GM18526 (cell line): ENCODE measurements around the gene GABBR2.

Experiments
- POLR2A ChIP-seq: IDR thresholded peaks from 3 replicates; pipeline ENCODE4 v1.6.1; 2011; ENCODE audit not compliant: insufficient read length; ENCODE audit errors: extremely low read depth

Gene GABBR2

GRCh38 chr9:98732091-98732490 lies 23.4 kb upstream of the GABBR2 start:
- TF ChIP-seq POLR2A, result no peak

DNA sequence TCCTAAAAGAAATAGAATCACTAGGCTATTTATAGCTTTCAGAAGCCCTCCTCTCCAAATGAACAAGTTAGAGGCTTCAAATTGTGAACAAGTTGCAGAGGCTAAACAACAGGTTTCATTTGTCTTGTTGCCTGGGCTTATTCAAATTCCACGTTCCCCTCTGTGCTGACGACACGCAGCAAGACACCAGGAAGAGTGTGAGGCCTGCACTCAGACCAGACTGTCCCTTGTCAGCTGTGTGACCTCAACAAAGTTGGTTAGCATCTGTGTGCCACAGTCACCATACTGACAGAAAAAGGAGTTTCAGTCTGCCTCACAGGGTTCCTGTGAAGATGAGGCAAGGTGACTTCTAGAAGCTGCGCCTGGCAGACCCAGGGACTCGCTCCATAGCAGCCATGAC lies 22.1 kb upstream of the GABBR2 start:
- no peak for TF ChIP-seq POLR2A

- no peak for TF ChIP-seq POLR2A
These were observed 19.8 kb upstream of the GABBR2 start for GRCh38 chr9:98728500-98728899.

GRCh38 chr9:98727428-98727827 lies 18.7 kb upstream of the GABBR2 start:
- no peak for TF ChIP-seq POLR2A

DNA sequence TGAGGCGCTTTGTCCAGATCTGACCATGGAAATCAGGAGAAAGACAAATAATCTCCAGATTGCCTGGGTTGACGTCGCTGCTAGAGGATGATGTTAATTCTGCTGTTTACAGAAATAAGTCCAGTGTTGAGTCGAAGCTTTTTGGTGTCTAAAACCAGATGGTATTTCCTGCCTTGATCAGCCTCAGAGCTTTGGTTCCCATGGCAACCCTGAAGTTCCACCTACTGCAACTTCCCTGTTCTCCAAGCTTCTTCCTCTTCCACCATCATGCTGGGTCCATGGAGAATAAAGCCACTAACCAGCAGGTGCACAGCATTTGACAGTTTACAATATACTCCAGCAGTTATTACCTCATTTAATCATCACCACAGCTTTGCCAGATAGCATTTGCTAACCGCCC lies 18.0 kb upstream of the GABBR2 start:
- no peak for TF ChIP-seq POLR2A

- TF ChIP-seq POLR2A, result no peak
These were observed 16.2 kb upstream of the GABBR2 start for GRCh38 chr9:98724810-98725530.

- no peak for TF ChIP-seq POLR2A
These were observed 12.9 kb upstream of the GABBR2 start for GRCh38 chr9:98721643-98722042.

DNA sequence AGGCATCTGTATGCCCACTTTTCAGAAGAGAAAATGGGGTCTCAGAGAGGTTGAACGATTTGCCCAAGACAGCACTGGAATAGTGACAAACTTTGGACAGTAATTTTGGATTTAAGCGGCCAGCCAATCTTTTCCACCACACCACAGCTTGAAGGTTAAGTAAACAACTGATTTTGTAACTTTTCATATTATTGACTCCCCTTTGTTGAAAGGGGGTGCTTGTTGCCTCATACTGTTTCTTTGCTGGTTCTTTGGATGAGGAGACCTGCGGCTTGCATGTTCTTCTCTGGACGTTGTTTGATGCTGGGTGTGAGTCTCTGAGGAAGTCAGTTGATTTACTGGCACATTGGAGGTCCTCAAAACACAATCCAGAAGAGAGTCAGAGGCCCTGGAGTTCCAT lies 11.7 kb upstream of the GABBR2 start:
- TF ChIP-seq POLR2A, result no peak

DNA sequence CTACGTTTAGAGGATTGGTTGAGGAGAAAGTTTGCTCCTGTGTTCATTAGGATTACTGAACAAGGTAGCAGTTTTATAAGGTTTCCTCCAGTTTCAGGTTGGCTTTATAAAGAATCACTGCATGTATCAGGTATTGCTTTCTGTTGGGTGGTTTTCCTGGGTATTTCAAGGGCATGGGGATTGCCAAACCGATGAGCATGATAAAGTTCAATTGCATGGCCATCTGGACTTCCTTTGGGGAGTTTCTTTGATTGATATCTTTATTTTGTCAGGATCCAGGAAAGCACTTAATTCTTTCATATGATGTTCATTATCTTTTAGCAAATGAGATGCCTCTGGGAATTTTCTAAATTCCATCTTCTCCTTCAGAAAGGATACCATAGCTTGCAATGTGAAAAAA lies 10.3 kb upstream of the GABBR2 start:
- no peak for TF ChIP-seq POLR2A

DNA sequence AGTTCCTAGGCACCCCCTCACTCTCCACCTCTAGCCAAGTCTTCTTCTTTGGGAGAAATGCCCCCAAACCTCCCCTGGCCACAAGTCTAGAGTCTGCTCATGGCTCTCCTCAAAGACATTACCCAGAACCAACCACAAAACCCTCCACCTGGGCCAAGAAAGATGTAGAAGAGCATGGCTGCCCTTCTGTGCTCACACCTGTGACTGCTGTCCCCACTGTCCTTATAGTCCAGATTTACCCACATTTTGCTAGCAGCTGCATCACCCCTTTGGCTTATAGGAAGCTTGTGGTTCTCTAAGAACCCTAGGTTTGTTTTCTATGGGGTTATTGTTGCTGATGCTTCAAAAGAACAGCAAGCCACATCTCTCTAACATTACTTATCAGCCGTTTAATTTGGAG lies 6.1 kb upstream of the GABBR2 start:
- TF ChIP-seq POLR2A, result no peak

DNA sequence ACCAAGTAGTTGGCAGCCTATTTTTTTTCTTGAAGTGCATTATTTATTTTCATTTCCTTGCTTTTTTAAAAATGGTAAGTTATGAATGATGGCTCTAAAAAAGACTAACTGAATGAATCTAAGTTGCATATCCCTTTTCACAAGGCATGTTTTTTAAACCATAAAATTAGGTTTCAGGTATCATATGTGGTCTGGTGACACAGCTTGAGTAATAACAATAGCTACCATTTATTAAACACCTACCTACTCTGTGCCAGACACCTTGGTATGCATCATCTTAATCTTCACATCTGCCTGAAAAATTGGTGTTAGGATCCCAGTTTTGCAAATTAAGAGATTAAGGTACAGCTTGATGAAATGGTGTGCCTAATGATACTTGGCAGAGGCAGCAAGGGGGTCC lies 4.3 kb upstream of the GABBR2 start:
- TF ChIP-seq POLR2A, result no peak

GRCh38 chr9:98709968-98710965 lies 1.5 kb upstream of the GABBR2 start:
- no peak for TF ChIP-seq POLR2A

DNA sequence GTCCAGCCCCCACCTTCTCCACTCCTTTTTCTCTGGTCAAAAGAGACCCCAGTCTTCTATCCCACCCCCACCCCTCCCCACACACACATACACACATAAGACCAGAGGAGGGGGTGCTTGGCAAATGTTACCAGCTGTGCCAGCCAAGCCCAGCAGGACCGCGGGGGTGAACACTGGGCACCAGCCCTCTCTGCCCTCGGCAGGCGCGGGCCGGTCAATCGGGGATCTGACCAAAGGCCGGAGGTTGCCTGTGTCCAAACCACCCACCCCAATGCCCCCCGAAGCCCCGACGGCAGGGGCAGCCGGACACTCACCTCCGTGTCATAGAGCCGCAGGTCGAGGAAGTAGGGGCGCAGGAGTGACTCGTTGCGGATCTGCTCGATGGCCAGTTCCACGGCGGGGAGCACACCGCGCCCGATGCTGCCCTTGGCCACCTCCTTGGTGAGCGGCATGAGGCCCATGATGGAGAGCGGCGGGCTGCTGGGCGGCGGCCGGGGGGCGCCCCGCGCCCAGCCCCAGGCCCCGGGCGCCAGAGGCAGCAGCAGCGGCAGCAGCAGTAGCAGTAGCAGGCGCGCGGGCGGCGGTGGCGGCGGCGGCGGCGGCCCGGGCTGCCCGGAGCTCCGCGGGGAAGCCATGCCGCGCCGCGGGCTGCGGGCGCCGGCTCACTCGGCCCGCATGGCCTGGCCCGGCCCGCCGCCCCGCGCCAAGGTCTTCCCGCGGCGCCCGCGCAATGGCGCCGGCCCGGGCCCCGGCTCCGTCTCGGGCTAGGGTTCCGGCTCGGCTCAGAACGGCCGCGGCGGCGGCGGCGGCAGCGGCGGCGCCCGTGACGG lies 417 bp downstream of the GABBR2 start:
- TF ChIP-seq POLR2A, result no peak

- no peak for TF ChIP-seq POLR2A
These were observed 1.3 kb downstream of the GABBR2 start for GRCh38 chr9:98707166-98708102.
